Neural cell (in vitro differentiated cells): ENCODE results near the gene CFAP92.

ENCODE experiments used
- CTCF ChIP-seq: fragments of 450-650 bp; IDR thresholded peaks from 2 replicates; pipeline ENCODE4 v1.5.1; 2014; ENCODE audit warnings: antibody characterized with exemption, mild to moderate bottlenecking, moderate library complexity; ENCODE audit not compliant: poor library complexity, severe bottlenecking
- POLR2AphosphoS5 ChIP-seq: IDR thresholded peaks from 2 replicates; pipeline ENCODE4 v1.6.1; 2012
- REST ChIP-seq: IDR thresholded peaks from 2 replicates; pipeline ENCODE4 v1.6.1; 2012; ENCODE audit warnings: borderline replicate concordance

- TF ChIP-seq CTCF = peak; percentile 18
- peak; percentile 78 for TF ChIP-seq POLR2AphosphoS5
- no peak for TF ChIP-seq REST
These were observed at the start of gene CFAP92 for GRCh38 chr3:128993461-128994172.
